HG03342 (cell line): Measurements from ENCODE around the gene GCKR.

Experiments used
- ATAC-seq: cut with Tn5 transposase; IDR thresholded peaks from one replicate; pipeline ENCODE4 v1.9.1; 2021; ENCODE audit warnings: mild to moderate bottlenecking, moderate library complexity; ENCODE audit not compliant: unreplicated experiment

Gene GCKR

DNA sequence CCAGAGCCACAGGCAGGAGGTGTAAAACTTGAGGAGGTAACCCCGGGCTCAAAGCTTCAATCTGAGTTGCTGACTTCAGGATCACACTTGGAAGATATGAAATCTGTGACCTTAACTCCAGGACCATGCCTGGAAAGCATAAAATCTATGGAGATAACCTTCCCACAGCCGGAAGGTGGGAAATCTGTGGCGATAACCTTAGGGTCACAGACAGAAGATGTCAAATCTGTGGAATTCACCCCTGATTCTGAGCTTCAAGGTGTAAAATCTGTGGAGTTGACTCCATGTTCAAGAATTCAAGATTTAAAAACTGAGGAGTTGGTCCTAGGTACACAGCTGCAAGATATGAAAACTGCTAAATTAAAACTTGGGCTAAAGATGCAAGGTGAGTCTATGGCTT is 74.6 kb downstream of the GCKR start:
- no peak for ATAC-seq

DNA sequence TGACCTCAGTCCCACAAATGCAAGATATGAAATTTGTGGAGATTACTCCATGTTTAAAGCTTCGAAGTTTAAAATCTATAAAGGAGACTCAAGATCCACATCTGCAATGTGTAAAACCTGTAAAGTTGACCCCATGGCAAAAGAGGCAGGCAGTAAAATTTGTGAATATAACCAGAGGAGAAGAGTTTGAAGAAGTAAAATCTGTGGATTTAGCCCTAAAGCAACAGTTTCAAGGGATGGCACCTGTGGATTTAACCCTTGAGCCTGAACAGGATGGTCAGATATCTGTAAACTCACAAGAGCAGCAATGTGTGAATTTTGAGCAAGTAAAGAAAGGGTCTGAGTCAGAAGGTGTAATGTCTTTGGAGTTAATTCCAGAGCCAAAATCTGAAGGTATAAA is 75.0 kb downstream of the GCKR start:
- ATAC-seq = no peak

DNA sequence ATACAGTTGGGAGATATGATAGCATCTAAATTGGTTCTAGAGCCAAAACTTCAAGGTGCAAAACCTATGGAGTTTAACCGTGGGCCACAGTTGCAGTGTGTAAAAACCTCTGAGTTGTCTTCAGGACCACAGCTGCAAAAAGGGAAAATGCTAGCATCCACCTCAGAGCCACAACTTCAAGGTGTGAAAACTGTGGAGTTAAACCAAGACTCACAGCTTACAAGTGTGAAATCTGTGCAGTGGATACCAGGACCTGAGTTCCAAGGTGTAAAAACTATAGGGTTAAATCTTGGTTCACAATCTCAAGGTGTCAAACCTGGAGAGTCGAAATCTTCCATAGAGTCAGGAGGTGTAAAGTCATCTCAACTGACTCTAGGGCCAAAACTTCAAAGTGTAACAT is 75.8 kb downstream of the GCKR start:
- ATAC-seq = no peak

DNA sequence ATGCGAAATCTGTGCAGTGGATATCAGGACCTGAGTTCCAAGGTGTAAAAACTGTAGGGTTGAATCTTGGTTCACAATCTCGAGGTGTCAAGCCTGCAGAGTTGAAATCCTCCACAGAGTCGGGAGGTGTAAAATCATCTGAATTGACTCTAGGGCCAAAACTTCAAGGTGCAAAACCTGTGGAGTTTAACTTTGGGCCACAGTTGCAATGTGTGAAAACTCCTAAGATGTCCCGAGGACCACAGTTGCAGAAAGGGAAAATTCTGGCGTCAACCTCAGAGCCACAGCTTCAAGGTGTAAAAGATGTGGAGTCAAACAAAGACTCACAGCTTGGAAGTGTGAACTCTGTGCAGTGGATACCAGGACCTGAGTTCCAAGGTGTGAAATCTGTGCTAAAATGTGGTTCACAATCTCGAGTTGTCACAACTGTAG is 76.4 kb downstream of the GCKR start:
- no peak for ATAC-seq
